Hypothalamus (tissue), 51 donors: ENCODE data around the gene TOM1L2.

Source experiments
- DNase-seq, 51 donors: peaks; one replicate each; lab custom pipeline; 2025; lab: John Stamatoyannopoulos, UW

TOM1L2 gene

GRCh38 chr17:17972126-17972951 lies at the start of gene TOM1L2, which contains the start of gene DRC3:
Gene TOM1L2, minus strand, starts transcription at chr17:17972400. Its CDS starts 87 bp downstream, at chr17:17972313.
Gene DRC3, plus strand, starts transcription at chr17:17972862. Its CDS starts 4,737 bp downstream, at chr17:17977599.
- peak; percentile 92 to 100 (median 100) for DNase-seq

DNA sequence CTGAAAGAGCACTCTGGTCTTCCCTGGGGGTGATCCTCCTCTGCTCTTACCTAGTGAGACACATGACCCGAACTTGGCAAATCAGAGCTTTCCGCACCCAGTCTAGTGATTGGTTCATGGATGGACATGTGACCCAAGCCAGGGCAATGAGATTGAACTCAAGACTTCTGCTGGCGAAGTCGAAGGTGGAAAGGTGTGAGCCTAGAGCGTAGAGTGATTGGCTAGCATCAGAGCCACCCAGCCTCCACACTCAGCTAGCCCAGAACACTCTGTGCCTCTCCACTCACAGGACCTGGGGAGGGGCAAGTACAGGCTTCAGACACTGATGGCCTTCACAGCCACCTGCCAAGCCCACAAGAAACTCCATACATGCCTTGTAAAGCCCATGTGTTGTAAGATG lies 49.2 kb upstream of the TOM1L2 start:
- no peak for DNase-seq

GRCh38 chr17:18020971-18021370 lies 48.8 kb upstream of the TOM1L2 start:
- no peak for DNase-seq

DNA sequence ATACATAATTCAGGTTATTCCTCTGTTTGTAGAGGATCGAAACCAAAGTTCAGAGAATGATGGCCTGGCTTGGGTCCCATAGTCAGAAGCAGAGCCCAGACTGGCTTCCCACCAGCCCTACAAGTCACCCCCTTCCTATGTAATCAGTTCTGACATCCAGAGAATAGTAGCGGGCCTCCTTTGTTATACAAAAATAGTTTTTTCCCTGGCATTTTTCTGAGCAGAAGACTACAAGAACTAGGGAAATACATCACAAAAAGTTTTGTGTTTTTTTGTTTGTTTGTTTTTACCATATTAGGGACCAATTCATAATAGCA lies 47.6 kb upstream of the TOM1L2 start:
- no peak for DNase-seq

- DNase-seq: no peak
Observed at GRCh38 chr17:18018411-18018921, 46.3 kb upstream of the TOM1L2 start.

DNA sequence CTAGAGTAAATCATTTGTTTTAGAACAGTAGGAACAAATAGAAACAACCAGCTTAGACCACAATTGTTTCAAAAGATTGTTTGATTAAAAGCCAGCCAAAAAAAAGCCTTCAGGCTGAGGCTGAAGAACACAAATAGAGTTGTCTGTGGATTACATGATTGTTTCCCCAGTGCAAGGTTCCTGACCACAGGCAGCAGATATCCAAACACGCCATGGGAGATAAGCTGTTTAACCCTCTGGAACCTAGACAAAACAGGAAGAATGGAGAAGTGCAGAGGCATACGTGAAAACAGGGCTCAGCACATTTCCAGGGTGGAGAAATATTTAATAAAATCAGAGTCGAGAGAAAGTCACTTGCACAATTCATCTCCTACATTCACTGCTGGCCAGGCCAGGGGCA lies 45.8 kb upstream of the TOM1L2 start:
- no peak for DNase-seq

- DNase-seq: no peak
Observed at GRCh38 chr17:18016426-18016825, 44.2 kb upstream of the TOM1L2 start.

DNA sequence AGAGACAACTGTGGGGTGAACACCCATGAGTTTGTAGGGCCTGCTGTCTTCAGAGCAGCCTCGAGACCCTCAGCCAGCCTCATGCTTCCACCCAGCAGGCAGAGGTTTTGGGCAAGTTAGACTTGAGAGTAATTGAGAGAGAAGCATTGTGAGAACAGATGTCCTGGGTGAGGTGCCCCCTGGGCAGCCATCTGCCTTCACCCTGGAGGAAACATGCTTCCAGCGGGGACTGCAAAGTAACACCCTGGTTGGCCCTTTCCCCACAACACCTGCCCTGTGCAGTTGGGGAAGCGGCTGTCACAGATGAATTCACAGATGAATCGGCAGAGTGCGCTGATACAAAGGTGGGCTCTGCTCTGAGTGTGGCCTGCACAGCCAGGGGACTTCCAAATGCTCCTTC lies 43.4 kb upstream of the TOM1L2 start:
- no peak for DNase-seq

GRCh38 chr17:18014006-18014405 lies 41.8 kb upstream of the TOM1L2 start:
- no peak for DNase-seq

DNA sequence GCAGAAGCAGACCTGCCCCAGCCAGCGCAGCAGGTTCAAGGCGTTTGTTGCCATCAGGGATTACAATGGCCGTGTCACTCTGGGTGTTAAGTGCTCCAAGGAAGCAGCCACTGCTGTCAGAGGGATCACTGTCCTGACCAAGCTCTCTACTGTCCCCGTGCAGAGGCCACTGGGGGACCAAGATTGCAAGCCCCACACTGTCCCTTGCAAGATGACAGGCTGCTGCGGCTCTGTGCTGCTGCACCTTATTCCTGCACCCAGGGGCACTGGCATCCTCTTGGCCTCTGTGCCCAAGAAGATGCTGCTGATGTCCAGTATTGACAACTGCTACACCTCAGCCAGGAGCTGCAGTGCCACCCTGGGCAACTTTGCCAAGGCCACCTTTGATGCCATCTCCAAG lies 39.1 kb upstream of the TOM1L2 start:
- DNase-seq: no peak

- no peak for DNase-seq
Observed at GRCh38 chr17:18009609-18010420, 37.6 kb upstream of the TOM1L2 start.

- no peak for DNase-seq
Observed at GRCh38 chr17:18008496-18009268, 36.5 kb upstream of the TOM1L2 start.

DNA sequence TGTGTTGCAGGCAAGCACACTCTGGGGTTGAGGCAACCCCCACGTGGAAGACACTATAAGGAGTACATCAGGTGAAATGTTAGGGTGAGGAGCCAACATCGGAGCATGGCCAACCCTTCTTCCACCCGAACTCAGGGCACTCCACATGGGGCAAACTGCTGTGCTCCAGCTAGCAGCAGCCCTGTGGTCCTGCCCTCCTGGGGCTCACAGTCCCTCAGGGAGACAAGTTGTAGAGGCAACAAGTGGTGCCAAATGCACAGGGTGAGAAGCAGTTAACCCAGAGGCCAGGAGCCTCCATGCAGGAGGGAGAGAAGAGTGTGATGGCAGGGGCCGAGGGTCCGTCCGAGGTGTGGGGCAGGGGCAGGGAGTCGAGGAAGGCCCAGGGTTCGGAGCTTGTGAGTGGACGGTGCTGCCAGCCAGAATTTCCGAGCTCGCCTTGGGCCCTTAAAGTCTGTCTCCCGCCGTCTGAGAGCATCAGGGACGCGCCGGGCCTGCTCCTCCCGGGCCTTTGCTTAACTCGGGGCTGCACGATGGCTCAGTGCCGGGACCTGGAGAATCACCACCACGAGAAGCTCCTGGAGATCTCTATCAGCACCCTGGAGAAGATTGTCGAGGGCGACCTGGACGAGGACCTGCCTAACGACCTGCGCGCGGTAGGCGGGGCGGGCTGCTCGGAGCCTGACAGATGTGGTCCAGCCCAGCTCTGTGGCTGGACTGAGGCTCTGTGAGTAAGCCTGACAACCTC lies 34.5 kb upstream of the TOM1L2 start:
- DNase-seq: no peak

DNA sequence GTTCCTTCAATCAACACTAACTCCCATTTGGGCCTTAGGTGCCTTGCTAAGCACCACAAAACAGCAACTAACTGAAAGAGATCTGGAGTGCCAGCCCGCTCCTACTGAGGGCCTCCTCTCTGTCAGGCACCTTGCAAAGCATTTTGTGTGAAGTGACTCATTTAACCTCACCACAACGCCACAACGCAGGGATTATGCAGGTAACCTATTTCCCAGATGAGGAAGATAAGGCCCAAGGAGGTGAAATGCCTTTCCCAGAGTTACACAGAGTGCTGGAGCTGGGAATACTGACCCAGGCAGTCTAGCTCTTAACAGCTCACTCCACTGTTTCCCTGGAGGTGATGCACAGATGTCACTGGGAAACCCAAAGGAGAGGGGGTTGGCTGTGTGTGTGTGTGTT lies 33.3 kb upstream of the TOM1L2 start:
- no peak for DNase-seq

DNA sequence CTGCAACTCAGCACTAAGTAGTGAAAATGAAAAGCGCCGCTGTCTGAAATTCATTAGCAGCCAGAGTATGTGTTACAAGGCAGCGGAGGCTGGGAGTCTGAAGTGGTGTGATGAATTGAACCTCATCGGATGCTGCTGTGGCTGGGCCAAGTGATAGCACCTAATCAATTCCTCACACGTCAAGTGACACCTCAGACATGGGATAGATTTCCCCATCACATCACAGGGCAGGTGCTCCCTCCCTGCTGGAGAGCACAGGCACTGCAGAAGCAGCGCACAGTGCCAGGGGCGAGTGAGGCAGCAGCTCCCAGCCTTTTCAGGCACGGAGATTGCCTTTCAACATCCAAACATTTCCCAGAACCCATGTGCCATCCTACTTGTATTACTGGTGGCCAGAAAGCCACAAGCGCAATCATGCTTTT lies 32.7 kb upstream of the TOM1L2 start:
- DNase-seq: no peak

- no peak for DNase-seq
Observed at GRCh38 chr17:18004345-18004744, 32.1 kb upstream of the TOM1L2 start.

DNA sequence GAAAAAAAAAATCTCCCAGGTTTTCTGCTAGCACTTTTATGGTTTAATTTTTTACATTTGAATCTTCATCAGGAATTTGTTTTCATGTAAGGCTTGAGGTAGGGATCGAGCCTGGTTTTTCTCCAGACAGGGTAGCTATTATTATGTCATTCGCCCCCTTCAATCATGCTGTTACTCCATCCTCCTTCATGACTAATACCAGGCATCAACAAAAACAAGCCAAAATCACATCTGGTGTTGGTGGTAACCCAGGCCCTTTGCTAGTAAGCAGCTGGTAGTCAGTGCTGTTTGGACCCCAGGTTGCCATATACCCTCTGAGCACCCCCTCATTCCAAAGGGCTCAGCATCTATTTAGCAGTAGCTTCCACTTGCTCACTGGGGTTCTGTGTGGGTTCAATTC lies 30.0 kb upstream of the TOM1L2 start:
- no peak for DNase-seq

DNA sequence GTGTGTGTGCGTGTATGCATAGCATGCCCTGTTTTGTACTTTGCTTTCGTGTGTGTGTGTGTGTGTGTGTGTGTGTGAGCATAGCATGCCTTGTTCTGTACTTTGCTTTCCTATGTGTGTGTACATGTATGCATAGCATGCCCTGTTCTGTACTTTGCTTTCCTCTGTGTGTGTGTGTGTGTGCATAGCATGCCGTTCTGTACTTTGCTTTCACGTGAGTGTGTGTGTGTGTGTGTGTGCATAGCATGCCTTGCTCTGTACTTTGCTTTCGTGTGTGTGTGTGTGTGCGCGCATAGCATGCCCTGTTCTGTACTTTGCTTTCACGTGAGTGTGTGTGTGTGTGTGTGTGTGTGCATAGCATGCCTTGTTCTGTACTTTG lies 27.8 kb upstream of the TOM1L2 start:
- DNase-seq: no peak

DNA sequence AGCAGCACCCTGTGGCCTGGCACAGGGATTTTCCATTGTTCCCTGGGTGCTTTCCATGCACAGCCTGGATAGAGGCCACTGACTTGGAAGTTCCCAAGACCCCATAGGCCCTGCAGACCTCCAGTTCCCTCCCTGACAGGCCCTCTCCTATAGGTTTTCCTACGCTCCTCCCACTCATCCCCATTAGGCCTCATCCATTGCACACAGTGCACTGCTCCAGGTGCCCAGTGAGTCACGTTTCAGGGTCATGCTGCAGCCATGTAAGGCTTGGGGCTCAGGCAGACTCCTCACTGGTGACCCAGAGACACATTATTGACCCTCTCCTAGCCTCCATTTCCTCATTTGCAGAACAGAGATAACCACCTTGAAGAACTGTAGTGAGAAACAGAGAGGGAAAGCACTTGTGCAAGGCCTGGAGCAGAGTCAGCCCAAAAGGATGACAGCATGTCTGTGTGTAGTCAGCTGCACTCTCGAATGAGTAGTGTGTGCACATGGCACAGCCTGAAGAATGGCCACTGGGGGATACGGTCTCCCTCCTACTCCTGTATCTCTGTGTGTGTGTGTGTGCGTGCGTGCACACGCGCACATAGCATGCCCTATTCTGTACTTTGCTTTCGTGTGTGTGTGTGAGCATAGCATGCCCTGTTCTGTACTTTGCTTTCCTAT lies 27.3 kb upstream of the TOM1L2 start:
- DNase-seq: no peak

- DNase-seq: no peak
Observed at GRCh38 chr17:17998934-17999333, 26.7 kb upstream of the TOM1L2 start.
